Neural cell (in vitro differentiated cells): Measurements from ENCODE around the gene PDCD2. TPM values are rescaled to one million over a fixed set of nuclear protein-coding genes. Genes with fewer than 3 reads are reported as not detected.

Source experiments
- H2AFZ ChIP-seq: fragments of 200-600, 300-800 bp; sonication (generic), shearing (Covaris generic); 2 replicates; pipeline ENCODE4 v1.6.0; 2014; ENCODE audit warnings: low read depth, mild to moderate bottlenecking, antibody characterized with exemption, low read length, moderate library complexity
- H3F3A ChIP-seq: fragments of 200-600 bp; shearing (Covaris generic); 2 replicates; pipeline ENCODE4 v1.6.1; 2016; ENCODE audit warnings: mild to moderate bottlenecking, moderate library complexity, mixed read lengths, antibody characterized with exemption, low read length; ENCODE audit not compliant: insufficient read depth, poor library complexity, severe bottlenecking
- H3K27ac ChIP-seq: fragments of 200-600, 300-800 bp; sonication (generic), shearing (Covaris generic); 2 replicates; pipeline ENCODE4 v1.5.1; 2014; ENCODE audit warnings: mild to moderate bottlenecking, low read length, moderate library complexity
- H3K27me3 ChIP-seq: fragments of 300-800, 200-600 bp; sonication (generic), shearing (Covaris generic); 2 replicates; pipeline ENCODE4 v1.6.0; 2014; ENCODE audit warnings: mild to moderate bottlenecking, low read depth, low read length, moderate library complexity; ENCODE audit not compliant: insufficient read depth
- H3K36me3 ChIP-seq: fragments of 300-800, 200-600 bp; sonication (generic), shearing (Covaris generic); 2 replicates; pipeline ENCODE4 v1.5.1; 2014; ENCODE audit warnings: mild to moderate bottlenecking, antibody characterized with exemption, low read length, moderate library complexity; ENCODE audit not compliant: insufficient read depth
- H3K4me2 ChIP-seq: fragments of 300-800, 200-600 bp; sonication (generic), shearing (Covaris generic); 2 replicates; pipeline ENCODE4 v1.6.0; 2014; ENCODE audit warnings: mild to moderate bottlenecking, low read length
- H3K4me3 ChIP-seq: fragments of 300-800, 200-600 bp; sonication (generic), shearing (Covaris generic); 2 replicates; pipeline ENCODE4 v1.5.1; 2014; ENCODE audit warnings: mild to moderate bottlenecking, low read length, moderate library complexity
- H3K79me2 ChIP-seq: fragments of 200-600 bp; shearing (Covaris generic); replicated peaks from 2 replicates; pipeline ENCODE4 v1.6.0; 2014; ENCODE audit warnings: mild to moderate bottlenecking, low read length, moderate library complexity; ENCODE audit not compliant: insufficient read depth
- H3K9ac ChIP-seq: fragments of 300-800, 200-600 bp; sonication (generic), shearing (Covaris generic); 2 replicates; pipeline ENCODE4 v1.6.1; 2016; ENCODE audit warnings: mild to moderate bottlenecking, low read length, mixed read lengths
- H3K9me2 ChIP-seq: fragments of 200-600 bp; shearing (Covaris generic); 2 replicates; pipeline ENCODE4 v1.6.1; 2016; ENCODE audit warnings: mild to moderate bottlenecking, low read length, mixed read lengths; ENCODE audit not compliant: insufficient read depth
- H3K9me3 ChIP-seq: fragments of 200-600, 300-800 bp; sonication (generic), shearing (Covaris generic); 2 replicates; pipeline ENCODE4 v1.6.1; 2016; ENCODE audit warnings: mild to moderate bottlenecking, mixed run types, low read length, moderate library complexity, mixed read lengths
- H4K20me1 ChIP-seq: fragments of 200-600 bp; shearing (Covaris generic); 2 replicates; pipeline ENCODE4 v1.6.1; 2016; ENCODE audit warnings: mild to moderate bottlenecking, mixed run types; ENCODE audit not compliant: insufficient read depth
- CTCF ChIP-seq: fragments of 450-650 bp; IDR thresholded peaks from 2 replicates; pipeline ENCODE4 v1.5.1; 2014; ENCODE audit warnings: antibody characterized with exemption, mild to moderate bottlenecking, moderate library complexity; ENCODE audit not compliant: poor library complexity, severe bottlenecking
- EP300 ChIP-seq: fragments of 450-650 bp; conservative IDR thresholded peaks from 2 replicates; pipeline ENCODE4 v1.6.1; 2014; ENCODE audit warnings: antibody characterized with exemption, mild to moderate bottlenecking, moderate library complexity; ENCODE audit not compliant: poor library complexity, severe bottlenecking
- EZH2 ChIP-seq: fragments of 200-600, 300-800 bp; shearing (Covaris generic), sonication (generic); IDR thresholded peaks from 2 replicates; pipeline ENCODE4 v1.6.1; 2014; ENCODE audit warnings: antibody characterized with exemption, low read length, borderline replicate concordance, mild to moderate bottlenecking; ENCODE audit not compliant: insufficient read depth, poor library complexity, severe bottlenecking
- MXI1 ChIP-seq: fragments of 450-650 bp; conservative IDR thresholded peaks from 2 replicates; pipeline ENCODE4 v1.6.1; 2014; ENCODE audit warnings: antibody characterized with exemption, mild to moderate bottlenecking; ENCODE audit not compliant: poor library complexity, severe bottlenecking
- POLR2AphosphoS5 ChIP-seq: IDR thresholded peaks from 2 replicates; pipeline ENCODE4 v1.6.1; 2012
- RAD21 ChIP-seq: fragments of 450-650 bp; conservative IDR thresholded peaks from 2 replicates; pipeline ENCODE4 v1.6.1; 2014; ENCODE audit warnings: antibody characterized with exemption, mild to moderate bottlenecking, moderate library complexity
- REST ChIP-seq: IDR thresholded peaks from 2 replicates; pipeline ENCODE4 v1.6.1; 2012; ENCODE audit warnings: borderline replicate concordance
- SMC3 ChIP-seq: fragments of 450-650 bp; conservative IDR thresholded peaks from 2 replicates; pipeline ENCODE4 v1.6.1; 2014; ENCODE audit warnings: antibody characterized with exemption, mild to moderate bottlenecking, moderate library complexity; ENCODE audit not compliant: poor library complexity
- TAF1 ChIP-seq: IDR thresholded peaks from 2 replicates; pipeline ENCODE4 v1.6.1; 2012; ENCODE audit warnings: low read depth
- polyA plus RNA-seq: library from polyadenylated mRNA; depleted of rRNA; stranded (reverse); fragments of >200 nt; gene quantifications from 2 replicates; pipeline ENCODE4 v1.2.3, GENCODE V29; 2014

The PDCD2 gene
- polyA plus RNA-seq, 1 donor from 2014 or later: 132 TPM

- Histone ChIP-seq H3K79me2 (peaks cover 56% of the 10 kb centered on the region), H3K27me3 (no peaks in the 10 kb centered on the region), H3K4me3 (peak overlapping the region; percentile 86), H3K9ac (peak overlapping the region; percentile 89), H3K4me2 (peak overlapping the region; percentile 86), H3K36me3 (no peaks in the 10 kb centered on the region), H4K20me1 (no peaks in the 10 kb centered on the region), H3K9me3 (no peaks in the 10 kb centered on the region), H3F3A (no peaks in the 10 kb centered on the region), H2AFZ (no peak overlapping the region), H3K27ac (no peak overlapping the region), H3K9me2 (no peaks in the 10 kb centered on the region)
- no peak for TF ChIP-seq MXI1
- TF ChIP-seq CTCF: no peak
- no peak for TF ChIP-seq TAF1
- TF ChIP-seq EZH2: no peak
- TF ChIP-seq POLR2AphosphoS5: no peak
- no peak for TF ChIP-seq SMC3
- no peak for TF ChIP-seq REST
- TF ChIP-seq EP300: no peak
- TF ChIP-seq RAD21: no peak
Measured at GRCh38 chr6:170555305-170555704, 29.1 kb downstream of the PDCD2 start.

- Histone ChIP-seq H4K20me1 (no peaks in the 10 kb centered on the region), H3F3A (no peaks in the 10 kb centered on the region), H3K9ac (peak overlapping the region; percentile 89), H3K9me2 (no peaks in the 10 kb centered on the region), H3K4me3 (peak overlapping the region; percentile 86), H3K79me2 (peaks cover 61% of the 10 kb centered on the region), H3K4me2 (peak overlapping the region; percentile 86), H3K36me3 (no peaks in the 10 kb centered on the region), H3K9me3 (no peaks in the 10 kb centered on the region), H3K27me3 (no peaks in the 10 kb centered on the region), H3K27ac (peak overlapping the region; percentile 84), H2AFZ (peak overlapping the region; percentile 87)
- no peak for TF ChIP-seq EZH2
- TF ChIP-seq MXI1: no peak
- TF ChIP-seq RAD21: no peak
- TF ChIP-seq POLR2AphosphoS5: no peak
- no peak for TF ChIP-seq EP300
- TF ChIP-seq SMC3: no peak
- TF ChIP-seq TAF1: no peak
- TF ChIP-seq REST: no peak
- no peak for TF ChIP-seq CTCF
Measured at GRCh38 chr6:170554796-170555137, 29.7 kb downstream of the PDCD2 start.
